HL-60 (cell line): ENCODE results near the gene PRADC1.

Experiments used
- POLR2AphosphoS5 ChIP-seq: IDR thresholded peaks from 2 replicates; pipeline ENCODE4 v1.6.1; 2012; ENCODE audit warnings: low read depth
- REST ChIP-seq: IDR thresholded peaks from 2 replicates; pipeline ENCODE4 v1.6.1; 2012; ENCODE audit warnings: low read depth; ENCODE audit not compliant: insufficient replicate concordance
- SPI1 ChIP-seq: IDR thresholded peaks from 2 replicates; pipeline ENCODE4 v1.6.1; 2012; ENCODE audit warnings: low read depth, mild to moderate bottlenecking, borderline replicate concordance
- TF ChIP-seq, protein P1 (sequence below): IDR thresholded peaks from one replicate; pipeline ENCODE4 v1.5.1; 2011; ENCODE audit warnings: low read length, control low read depth, inconsistent platforms; ENCODE audit not compliant: insufficient read depth

GRCh38 chr2:73272270-73272669 lies 39.2 kb upstream of the PRADC1 start:
- TF ChIP-seq, protein P1, sequence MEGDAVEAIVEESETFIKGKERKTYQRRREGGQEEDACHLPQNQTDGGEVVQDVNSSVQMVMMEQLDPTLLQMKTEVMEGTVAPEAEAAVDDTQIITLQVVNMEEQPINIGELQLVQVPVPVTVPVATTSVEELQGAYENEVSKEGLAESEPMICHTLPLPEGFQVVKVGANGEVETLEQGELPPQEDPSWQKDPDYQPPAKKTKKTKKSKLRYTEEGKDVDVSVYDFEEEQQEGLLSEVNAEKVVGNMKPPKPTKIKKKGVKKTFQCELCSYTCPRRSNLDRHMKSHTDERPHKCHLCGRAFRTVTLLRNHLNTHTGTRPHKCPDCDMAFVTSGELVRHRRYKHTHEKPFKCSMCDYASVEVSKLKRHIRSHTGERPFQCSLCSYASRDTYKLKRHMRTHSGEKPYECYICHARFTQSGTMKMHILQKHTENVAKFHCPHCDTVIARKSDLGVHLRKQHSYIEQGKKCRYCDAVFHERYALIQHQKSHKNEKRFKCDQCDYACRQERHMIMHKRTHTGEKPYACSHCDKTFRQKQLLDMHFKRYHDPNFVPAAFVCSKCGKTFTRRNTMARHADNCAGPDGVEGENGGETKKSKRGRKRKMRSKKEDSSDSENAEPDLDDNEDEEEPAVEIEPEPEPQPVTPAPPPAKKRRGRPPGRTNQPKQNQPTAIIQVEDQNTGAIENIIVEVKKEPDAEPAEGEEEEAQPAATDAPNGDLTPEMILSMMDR: no peak
- no peak for TF ChIP-seq POLR2AphosphoS5
- no peak for TF ChIP-seq SPI1
- TF ChIP-seq REST: no peak
